ENCODE data around the gene CBX4. TPM values are rescaled to one million over a fixed set of nuclear protein-coding genes. Genes with fewer than 3 reads are reported as not detected.

CBX4 gene
- total RNA-seq, 1 experiment from 2014 or later, result 6.2 TPM

- peaks cover 81% of the 10 kb centered on the region for H3K27me3 ChIP-seq (ENCODE audit: insufficient read depth, low read length)
- H3K23me2 ChIP-seq (ENCODE audit: insufficient read length, low read depth, low read length, poor library complexity, severe bottlenecking), result peaks cover 5% of the 10 kb centered on the region
- no peaks in the 10 kb centered on the region for H3K79me1 ChIP-seq (ENCODE audit: insufficient read depth, low read depth, low read length, poor library complexity, severe bottlenecking)
- no peak overlapping the region for H3K56ac ChIP-seq (ENCODE audit: insufficient read length, low read depth, low read length)
- no peak overlapping the region for H3K9ac ChIP-seq (ENCODE audit: extremely low read depth, insufficient read length, low read length)
- no peak overlapping the region for H2BK15ac ChIP-seq (ENCODE audit: low read depth, low read length)
- peaks cover 0 to 9% of the 10 kb centered on the region in 2 experiments; a peak in 2 of 5 replicates for H3K9me3 Mint-ChIP-seq
- H3K4ac ChIP-seq (ENCODE audit: low read depth, low read length), result no peak overlapping the region
- no peaks in the 10 kb centered on the region for H3K79me2 ChIP-seq (ENCODE audit: insufficient read depth, low read length)
- peak overlapping the region; percentile 64 for H2BK120ac ChIP-seq (ENCODE audit: low read depth, low read length, poor library complexity, severe bottlenecking)
- H3K4me1 Mint-ChIP-seq, result peaks cover 34 to 39% of the 10 kb centered on the region in 2 experiments
- H2BK20ac ChIP-seq (ENCODE audit: low read depth, low read length, poor library complexity, severe bottlenecking), result no peak overlapping the region
- no peak overlapping the region for H2BK5ac ChIP-seq (ENCODE audit: insufficient read length, low read length)
- H2BK12ac ChIP-seq (ENCODE audit: insufficient read length, low read depth, low read length), result no peak overlapping the region
- no peak for DNase-seq
- peak overlapping the region; percentile 46 to 77 for H3K4me3 Mint-ChIP-seq
- H3K23ac ChIP-seq (ENCODE audit: insufficient read length, low read depth, low read length), result no peak overlapping the region
- H3T11ph ChIP-seq (ENCODE audit: low read length), result no peak overlapping the region
- no CpG with 5 or more reads among the region's 72 CpGs for WGBS (ENCODE audit: extremely low coverage, insufficient read length, low lambda C conversion rate)
- no peak overlapping the region for H2AK5ac ChIP-seq (ENCODE audit: insufficient read length, low read length)
- H4K91ac ChIP-seq (ENCODE audit: insufficient read length, low read depth, low read length), result no peak overlapping the region
- H3K14ac ChIP-seq (ENCODE audit: insufficient read depth, low read length), result peak overlapping the region; percentile 66; the same call in 1 of the 2 replicates
- no peak overlapping the region for H2AFZ ChIP-seq (ENCODE audit: low read length)
- H3K36me3 Mint-ChIP-seq (ENCODE audit: insufficient read depth in 1 of 3, low read depth in 3 of 3), result no peaks in the 10 kb centered on the region; a peak in 1 of 7 replicates
- no peaks in the 10 kb centered on the region for H3K9me3 ChIP-seq (ENCODE audit: control insufficient read depth, low read depth, low read length)
- H3K27ac Mint-ChIP-seq, result no peak overlapping the region
- no peaks in the 10 kb centered on the region for H4K20me1 ChIP-seq (ENCODE audit: control insufficient read depth, insufficient read depth, insufficient read length)
- H4K5ac ChIP-seq (ENCODE audit: insufficient read length, low read depth, low read length), result no peak overlapping the region
- no peaks in the 10 kb centered on the region for H3K4me1 ChIP-seq (ENCODE audit: insufficient read depth, low read length)
- peak overlapping the region; percentile 50 for H3K4me2 ChIP-seq (ENCODE audit: insufficient read depth, insufficient read length, low read length)
- H4K8ac ChIP-seq (replicated peaks; ENCODE audit: insufficient read length, low read depth, low read length), result no peak overlapping the region
- H3K18ac ChIP-seq (ENCODE audit: insufficient read length, low read depth, low read length), result peak overlapping the region; percentile 71
- H3K27ac ChIP-seq (ENCODE audit: insufficient read length, low read depth, low read length), result no peak overlapping the region
- no peak for TF ChIP-seq CTCF (conservative IDR thresholded peaks at IDR 0.05)
- peaks cover 91% of the 10 kb centered on the region for H3K27me3 Mint-ChIP-seq (ENCODE audit: low read depth)
These were observed 26.6 kb downstream of the CBX4 start for GRCh38 chr17:79812353-79813258.

Data from H9 (cell line).